Stimulated activated CD4-positive, alpha-beta T cell treated with anti-CD3 and anti-CD28 coated beads, Interleukin-15, amount 100 ng/mL, for 1 hour (primary cell): ENCODE data around the gene CRYBB2.
"Not testable (repeated sequence)": the region's sequence is repeated elsewhere in the genome, so short reads cannot be mapped to it uniquely, and the experiment has no call there.

Source experiments
- DNase-seq, 2 donors: peaks; one replicate each; pipeline ENCODE4 v3.0.0-alpha.2; 2020; ENCODE audit warnings: low read depth in 1 of 2, low spot score in 1 of 2

Gene CRYBB2

GRCh38 chr22:25219211-25219689, at the start of gene CRYBB2:
TSS of gene CRYBB2 (plus strand) at chr22:25219639. CDS start at chr22:25221430, 1,791 bp downstream.
- no peak for DNase-seq

- DNase-seq: no peak
These were observed 48.9 kb upstream of the CRYBB2 start for GRCh38 chr22:25170426-25170980.

DNA sequence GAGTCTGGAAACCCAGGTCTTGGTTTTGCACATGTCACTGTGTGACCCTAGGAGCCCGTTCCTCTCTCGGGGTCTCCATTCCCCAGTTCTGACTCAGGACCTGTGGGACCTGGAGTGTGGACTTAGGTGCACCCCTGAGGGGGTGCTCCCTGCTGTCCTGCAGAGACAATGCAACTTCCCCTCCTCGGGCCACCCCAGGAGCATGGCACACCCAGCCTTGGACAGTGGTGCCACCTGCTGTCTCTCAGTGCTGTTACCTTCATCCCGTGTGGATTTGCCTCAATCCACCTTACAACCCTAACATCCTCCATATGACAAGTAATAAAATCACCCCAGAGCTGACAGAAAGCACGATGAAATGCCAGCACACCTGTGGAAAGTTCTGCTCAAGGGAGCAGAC, 47.3 kb upstream of the CRYBB2 start:
- no peak for DNase-seq

GRCh38 chr22:25174156-25174887, 45.1 kb upstream of the CRYBB2 start:
- no peak for DNase-seq

- no peak for DNase-seq
These were observed 44.5 kb upstream of the CRYBB2 start for GRCh38 chr22:25174888-25175411.

DNA sequence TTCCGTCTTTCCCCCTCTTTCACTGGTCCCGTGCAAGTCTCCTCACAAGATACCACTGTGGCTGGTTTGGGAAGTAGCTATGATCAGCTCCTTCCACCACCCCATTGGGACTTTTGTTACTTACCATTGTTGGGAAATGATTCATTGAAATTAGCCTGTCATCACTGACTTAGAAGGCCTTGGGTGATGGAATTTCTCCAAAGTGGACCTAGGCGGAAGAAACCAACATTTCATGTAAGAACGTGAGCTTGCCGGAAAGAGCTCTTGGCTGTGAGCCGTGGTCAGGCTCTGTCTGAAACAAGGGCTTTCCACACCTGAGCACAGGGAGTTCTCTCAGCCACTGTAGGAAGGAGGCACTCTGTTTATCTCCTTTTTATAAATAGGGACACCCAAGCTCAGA, 43.3 kb upstream of the CRYBB2 start:
- no peak for DNase-seq

DNA sequence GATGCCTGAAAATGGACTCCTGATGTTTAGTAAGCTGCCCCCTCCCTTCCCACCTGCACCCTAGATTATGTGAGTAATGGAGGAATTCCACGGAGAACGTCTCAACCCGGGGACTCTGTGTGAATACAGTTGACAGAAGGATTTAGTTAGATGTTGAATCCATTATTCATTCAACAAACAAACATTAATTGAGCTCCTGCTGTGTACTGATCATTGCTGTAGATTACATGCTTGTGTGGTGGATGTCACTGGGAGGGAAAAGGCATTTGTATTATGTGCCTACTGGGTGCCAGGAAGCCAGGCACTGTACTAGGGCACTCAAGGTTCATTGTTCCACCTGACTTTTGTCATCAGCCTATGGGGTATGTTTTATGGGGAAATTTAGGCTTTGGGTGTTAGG, 42.6 kb upstream of the CRYBB2 start:
- no peak for DNase-seq

- DNase-seq: no peak
These were observed 42.2 kb upstream of the CRYBB2 start for GRCh38 chr22:25177226-25177625.

DNA sequence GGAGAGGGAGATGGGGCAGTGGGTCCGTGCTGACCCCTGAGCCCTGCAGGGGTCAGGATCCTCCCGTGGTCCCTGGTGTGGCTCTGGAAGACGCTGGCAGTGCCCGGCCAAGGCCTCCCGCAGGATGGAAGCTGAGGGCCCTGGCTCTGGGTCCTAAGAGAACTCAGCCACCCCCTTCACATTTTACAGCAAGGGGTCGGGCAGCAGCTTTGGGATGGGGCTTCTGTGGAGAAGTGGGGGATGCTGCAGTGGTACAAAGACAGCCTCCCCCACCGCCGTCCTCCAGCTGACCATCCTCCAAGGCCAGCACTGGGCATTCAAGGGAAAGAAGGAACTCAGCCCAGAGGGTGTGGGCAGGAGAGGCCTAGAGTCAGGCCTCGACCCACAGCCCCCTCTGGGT, 41.5 kb upstream of the CRYBB2 start:
- no peak for DNase-seq

- DNase-seq: not testable (repeated sequence)
These were observed 41.1 kb upstream of the CRYBB2 start for GRCh38 chr22:25178348-25178747.

DNA sequence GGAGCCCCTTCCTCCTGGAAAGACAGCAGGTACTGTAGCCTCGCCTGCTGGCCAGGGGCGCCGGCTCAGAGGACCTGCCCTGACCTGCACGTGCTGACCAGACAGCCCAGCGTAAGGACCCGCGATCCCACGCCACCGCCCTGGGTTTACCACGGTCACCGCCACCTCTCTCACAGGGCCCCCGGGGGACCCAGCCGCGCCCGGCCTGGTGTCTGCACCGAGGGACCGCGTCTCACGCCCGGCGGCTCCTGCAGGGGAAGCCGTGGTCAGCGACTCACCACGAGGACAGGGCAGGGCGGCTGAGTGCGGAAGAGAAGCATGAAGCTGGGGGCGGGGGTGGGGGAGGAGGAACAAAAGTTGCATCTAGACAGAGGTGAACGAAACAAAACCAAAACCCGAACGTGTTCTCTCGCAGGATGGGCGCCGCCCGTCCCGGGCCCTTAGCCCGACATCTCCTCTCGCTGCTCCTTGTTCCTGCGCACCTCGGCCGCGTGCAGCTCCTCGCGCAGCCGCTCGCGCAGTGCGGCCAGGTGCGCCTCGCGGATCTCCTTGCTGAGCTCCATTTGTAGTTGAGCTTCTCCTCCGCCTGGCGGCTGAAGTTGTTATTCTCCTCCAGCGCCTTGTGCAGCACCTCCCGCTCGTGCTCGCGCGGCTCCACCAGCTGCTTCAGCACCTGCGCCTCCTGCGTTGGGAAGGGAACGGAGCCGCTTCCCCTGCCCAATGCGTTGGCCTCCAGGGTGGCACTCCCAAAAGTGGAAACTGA, 40.4 kb upstream of the CRYBB2 start:
- DNase-seq: not testable (repeated sequence)

GRCh38 chr22:25182131-25183110, 37.0 kb upstream of the CRYBB2 start:
- DNase-seq: no peak

DNA sequence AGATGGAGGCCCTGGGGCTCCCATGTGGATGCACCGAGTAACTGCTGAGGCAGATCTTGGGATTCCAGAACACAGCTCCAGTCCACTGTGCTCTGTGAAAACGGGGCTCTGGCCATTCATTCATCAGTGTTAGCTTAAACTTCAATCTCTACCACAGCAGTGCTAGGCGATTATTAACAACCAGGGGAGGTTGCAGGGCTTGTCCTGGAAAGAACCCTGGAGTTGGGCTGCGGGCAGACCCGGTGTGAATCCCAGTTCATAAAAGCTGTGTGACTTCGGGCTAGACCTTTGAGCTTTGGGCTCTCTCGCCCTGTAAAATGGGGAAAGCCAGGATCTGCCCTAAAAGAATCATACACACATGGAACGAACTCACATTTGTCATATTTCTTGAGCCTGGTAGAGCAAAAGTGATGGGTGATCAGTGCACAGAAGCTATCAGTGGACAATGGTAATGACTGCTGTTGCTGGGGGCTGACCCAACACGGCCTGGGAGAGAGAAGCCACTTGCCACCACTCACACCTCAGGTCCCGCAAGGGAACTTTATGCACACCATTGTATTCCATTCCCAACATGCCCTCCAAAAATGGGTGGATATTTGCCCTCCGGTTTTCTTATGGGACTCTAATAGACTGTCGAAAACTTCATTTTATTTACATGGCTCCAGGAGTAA, 35.4 kb upstream of the CRYBB2 start:
- no peak for DNase-seq

DNA sequence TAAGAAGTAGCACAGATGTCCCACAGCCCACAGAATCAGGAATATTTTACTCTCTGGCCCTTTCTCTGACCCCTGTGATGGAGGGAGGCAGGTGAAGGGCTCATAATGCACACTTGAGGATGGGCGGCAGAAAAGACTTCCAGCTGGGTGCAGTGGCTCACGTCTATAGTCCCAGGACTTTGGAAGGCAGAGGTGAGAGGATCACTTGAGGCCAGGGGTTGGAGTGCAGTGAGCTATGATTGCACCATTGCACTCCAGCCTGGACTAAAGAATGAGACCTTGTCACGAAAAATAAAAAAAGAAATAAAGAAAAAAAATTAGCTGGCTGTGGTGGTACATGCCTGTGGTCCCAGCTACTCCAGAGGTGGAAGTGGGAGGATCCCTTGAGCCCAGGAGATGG, 33.3 kb upstream of the CRYBB2 start:
- no peak for DNase-seq

DNA sequence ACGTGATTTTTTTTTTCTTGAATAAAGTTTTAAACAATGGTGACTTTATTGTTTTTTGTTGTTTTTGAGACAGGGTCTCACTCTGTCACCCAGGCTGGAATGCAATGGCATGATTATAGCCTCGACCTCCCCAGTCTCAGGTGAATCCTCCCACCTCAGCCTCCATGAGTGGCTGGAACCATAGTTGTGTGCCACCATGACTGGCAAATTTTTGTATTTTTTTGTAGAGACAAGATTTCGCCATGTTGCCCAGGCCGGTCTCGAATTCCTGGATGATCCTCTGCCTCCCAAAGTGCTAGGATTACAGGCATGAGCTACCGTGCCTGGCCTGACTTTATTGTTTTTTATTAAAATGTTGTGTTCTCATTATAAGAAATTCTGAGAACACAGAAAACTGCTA, 32.0 kb upstream of the CRYBB2 start:
- no peak for DNase-seq

GRCh38 chr22:25192406-25192805, 27.0 kb upstream of the CRYBB2 start:
- no peak for DNase-seq

DNA sequence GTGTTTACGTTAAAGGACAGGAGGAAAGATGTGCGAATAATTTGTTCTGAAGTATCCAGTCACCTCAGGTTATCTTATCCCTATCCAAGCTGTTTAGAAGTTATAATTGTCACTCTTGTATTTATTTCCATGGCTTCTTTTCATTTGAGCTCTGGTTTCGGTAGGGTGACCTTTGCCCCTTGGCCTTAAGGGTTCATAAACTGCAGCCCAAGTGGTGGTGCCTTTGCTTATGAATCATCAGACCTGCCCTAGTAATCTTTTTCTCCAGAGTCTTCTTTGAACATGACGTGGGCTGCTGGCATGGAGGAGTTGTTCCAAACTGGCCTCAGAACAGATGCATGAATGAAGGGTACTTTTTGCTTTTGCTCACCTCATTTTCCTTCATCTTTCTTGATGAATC, 26.3 kb upstream of the CRYBB2 start:
- DNase-seq: no peak

- no peak for DNase-seq
These were observed 25.9 kb upstream of the CRYBB2 start for GRCh38 chr22:25193548-25193947.

- DNase-seq: no peak
These were observed 23.1 kb upstream of the CRYBB2 start for GRCh38 chr22:25196326-25196725.

DNA sequence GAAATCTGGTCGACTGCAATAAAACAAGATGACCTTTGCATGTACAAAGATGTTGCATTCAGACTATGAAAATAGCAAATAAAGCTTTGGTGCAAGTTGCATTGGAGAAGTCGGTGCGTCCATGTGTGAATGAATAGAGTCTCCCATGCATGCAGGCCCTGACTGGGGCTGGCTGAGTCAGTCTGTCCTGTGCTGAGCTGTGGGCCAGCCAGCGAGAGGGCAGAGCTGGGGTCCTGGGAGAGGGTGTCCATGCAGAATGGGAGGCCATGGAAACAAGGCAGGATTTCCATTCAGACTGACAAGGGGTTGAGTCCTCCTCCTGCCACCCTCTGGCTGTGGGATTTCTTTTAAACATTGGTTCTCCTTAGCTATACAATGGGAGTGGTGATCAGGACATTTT, 22.1 kb upstream of the CRYBB2 start:
- DNase-seq: no peak
